ENCODE data around the gene TMEM184B. TPM values are rescaled to one million over a fixed set of nuclear protein-coding genes. Genes with fewer than 3 reads are reported as not detected.

TMEM184B gene
- total and polyA plus RNA-seq, 4 donors = 7.5 to 12.6 (median 9.9) TPM

DNA sequence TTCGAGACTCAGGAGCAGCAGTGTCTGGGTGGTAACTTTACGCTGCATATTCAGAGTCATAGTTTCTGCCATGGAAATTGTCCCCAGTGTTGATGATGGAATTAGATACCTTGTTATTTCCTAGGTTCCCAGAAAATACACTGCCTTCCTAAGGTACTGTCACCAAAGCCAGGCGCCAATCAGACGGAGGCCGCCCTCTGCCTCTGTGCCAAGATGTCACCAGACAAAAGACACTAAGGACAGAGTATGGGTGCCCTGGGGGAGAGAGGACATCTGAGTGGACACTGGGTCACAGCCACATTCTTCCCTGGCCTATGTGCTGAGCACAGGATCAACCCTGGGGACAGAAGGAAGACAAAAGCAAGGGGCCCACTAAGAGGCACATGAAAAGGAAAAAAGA, 102.3 kb downstream of the TMEM184B start:
- no peaks in the 10 kb centered on the region for H3K9me3 ChIP-seq (ENCODE audit: control insufficient read depth in 4 of 4, low read length in 3 of 4)
- no peak for DNase-seq (ENCODE audit: low spot score)
- H3K27ac ChIP-seq (ENCODE audit: low read depth in 1 of 2, low read length in 2 of 2) = no peak overlapping the region
- H3K36me3 ChIP-seq (ENCODE audit: control insufficient read depth in 4 of 4, insufficient read depth in 3 of 4, low read depth in 1 of 4, low read length in 3 of 4) = no peaks in the 10 kb centered on the region
- no peak overlapping the region for H3K9ac ChIP-seq (ENCODE audit: low read depth in 1 of 2, low read length in 2 of 2)
- no peak overlapping the region for H3K4me3 ChIP-seq (ENCODE audit: low read depth in 1 of 3, low read length in 3 of 3)
- WGBS = 97% methylated on average over 5 of the region's 5 CpGs
- no peaks in the 10 kb centered on the region for H3K27me3 ChIP-seq (ENCODE audit: control insufficient read depth in 4 of 4, insufficient read depth in 4 of 4, low read length in 3 of 4)
- peaks cover 8 to 16% (median 12%) of the 10 kb centered on the region in 4 donors for H3K4me1 ChIP-seq (ENCODE audit: control insufficient read depth in 4 of 4, insufficient read depth in 4 of 4, low read length in 3 of 4)
- no peak for TF ChIP-seq FOXA2 (IDR thresholded peaks at IDR 0.05)
- TF ChIP-seq, protein P1, sequence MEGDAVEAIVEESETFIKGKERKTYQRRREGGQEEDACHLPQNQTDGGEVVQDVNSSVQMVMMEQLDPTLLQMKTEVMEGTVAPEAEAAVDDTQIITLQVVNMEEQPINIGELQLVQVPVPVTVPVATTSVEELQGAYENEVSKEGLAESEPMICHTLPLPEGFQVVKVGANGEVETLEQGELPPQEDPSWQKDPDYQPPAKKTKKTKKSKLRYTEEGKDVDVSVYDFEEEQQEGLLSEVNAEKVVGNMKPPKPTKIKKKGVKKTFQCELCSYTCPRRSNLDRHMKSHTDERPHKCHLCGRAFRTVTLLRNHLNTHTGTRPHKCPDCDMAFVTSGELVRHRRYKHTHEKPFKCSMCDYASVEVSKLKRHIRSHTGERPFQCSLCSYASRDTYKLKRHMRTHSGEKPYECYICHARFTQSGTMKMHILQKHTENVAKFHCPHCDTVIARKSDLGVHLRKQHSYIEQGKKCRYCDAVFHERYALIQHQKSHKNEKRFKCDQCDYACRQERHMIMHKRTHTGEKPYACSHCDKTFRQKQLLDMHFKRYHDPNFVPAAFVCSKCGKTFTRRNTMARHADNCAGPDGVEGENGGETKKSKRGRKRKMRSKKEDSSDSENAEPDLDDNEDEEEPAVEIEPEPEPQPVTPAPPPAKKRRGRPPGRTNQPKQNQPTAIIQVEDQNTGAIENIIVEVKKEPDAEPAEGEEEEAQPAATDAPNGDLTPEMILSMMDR (IDR thresholded peaks at IDR 0.05; ENCODE audit: low read depth, low read length, missing input control) = no peak
- TF ChIP-seq RAD21 (IDR thresholded peaks at IDR 0.05) = no peak
- TF ChIP-seq NR2F2 (IDR thresholded peaks at IDR 0.05) = no peak
- TF ChIP-seq EGR1 (IDR thresholded peaks at IDR 0.05; ENCODE audit: low read depth in 2 of 2) = no peak
- TF ChIP-seq GABPA (IDR thresholded peaks at IDR 0.05 in 1 of 2, conservative IDR thresholded peaks at IDR 0.05 in 1 of 2) = no peak
- TF ChIP-seq, protein P2, sequence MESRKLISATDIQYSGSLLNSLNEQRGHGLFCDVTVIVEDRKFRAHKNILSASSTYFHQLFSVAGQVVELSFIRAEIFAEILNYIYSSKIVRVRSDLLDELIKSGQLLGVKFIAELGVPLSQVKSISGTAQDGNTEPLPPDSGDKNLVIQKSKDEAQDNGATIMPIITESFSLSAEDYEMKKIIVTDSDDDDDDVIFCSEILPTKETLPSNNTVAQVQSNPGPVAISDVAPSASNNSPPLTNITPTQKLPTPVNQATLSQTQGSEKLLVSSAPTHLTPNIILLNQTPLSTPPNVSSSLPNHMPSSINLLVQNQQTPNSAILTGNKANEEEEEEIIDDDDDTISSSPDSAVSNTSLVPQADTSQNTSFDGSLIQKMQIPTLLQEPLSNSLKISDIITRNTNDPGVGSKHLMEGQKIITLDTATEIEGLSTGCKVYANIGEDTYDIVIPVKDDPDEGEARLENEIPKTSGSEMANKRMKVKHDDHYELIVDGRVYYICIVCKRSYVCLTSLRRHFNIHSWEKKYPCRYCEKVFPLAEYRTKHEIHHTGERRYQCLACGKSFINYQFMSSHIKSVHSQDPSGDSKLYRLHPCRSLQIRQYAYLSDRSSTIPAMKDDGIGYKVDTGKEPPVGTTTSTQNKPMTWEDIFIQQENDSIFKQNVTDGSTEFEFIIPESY (IDR thresholded peaks at IDR 0.05) = no peak
- no peak for TF ChIP-seq JUND (IDR thresholded peaks at IDR 0.05)
- TF ChIP-seq FOXA1 (IDR thresholded peaks at IDR 0.05) = no peak
- no peak for TF ChIP-seq RXRA (IDR thresholded peaks at IDR 0.05)
- TF ChIP-seq, protein P3, sequence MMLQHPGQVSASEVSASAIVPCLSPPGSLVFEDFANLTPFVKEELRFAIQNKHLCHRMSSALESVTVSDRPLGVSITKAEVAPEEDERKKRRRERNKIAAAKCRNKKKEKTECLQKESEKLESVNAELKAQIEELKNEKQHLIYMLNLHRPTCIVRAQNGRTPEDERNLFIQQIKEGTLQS (IDR thresholded peaks at IDR 0.05) = no peak
- no peak for TF ChIP-seq SP1 (IDR thresholded peaks at IDR 0.05)
- TF ChIP-seq TAF1 (conservative IDR thresholded peaks at IDR 0.05) = no peak
- no peak for TF ChIP-seq HNF4G (IDR thresholded peaks at IDR 0.05)
- TF ChIP-seq YY1 (IDR thresholded peaks at IDR 0.05) = no peak
- TF ChIP-seq, protein P4, sequence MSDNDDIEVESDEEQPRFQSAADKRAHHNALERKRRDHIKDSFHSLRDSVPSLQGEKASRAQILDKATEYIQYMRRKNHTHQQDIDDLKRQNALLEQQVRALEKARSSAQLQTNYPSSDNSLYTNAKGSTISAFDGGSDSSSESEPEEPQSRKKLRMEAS (IDR thresholded peaks at IDR 0.05) = no peak

Small RNAs within 50 kb of the gene (small RNA-seq; reads per million reads assigned to genes)
- gene RF00017 = not detected
- 0.20 reads per million for gene RN7SL704P

Other genes with a start within 250 kb of the TMEM184B start
- 10 to 100 TPM in 1 of 2 donors, 1 to 10 TPM in 1; 5.8 to 25.8 TPM for gene PICK1, start 215.6 kb downstream of the TMEM184B start, total RNA-seq
- 10 to 100 TPM; 10.3 to 15.9 TPM for gene PICK1, start 215.6 kb downstream of the TMEM184B start, polyA plus RNA-seq
- not detected for gene SLC16A8, start 188.8 kb downstream of the TMEM184B start, total RNA-seq
- under 1 TPM in 1 of 2 donors, not detected in 1; 0.10 TPM for gene SLC16A8, start 188.8 kb downstream of the TMEM184B start, polyA plus RNA-seq
- gene BAIAP2L2, start 162.3 kb downstream of the TMEM184B start, total RNA-seq = under 1 TPM in 1 of 2 donors, not detected in 1; 0.33 TPM
- under 1 TPM; 0.44 to 0.46 TPM for gene BAIAP2L2, start 162.3 kb downstream of the TMEM184B start, polyA plus RNA-seq
- 1 to 10 TPM; 7.3 to 9.0 TPM for gene PLA2G6, start 91.2 kb downstream of the TMEM184B start, total RNA-seq
- gene PLA2G6, start 91.2 kb downstream of the TMEM184B start, polyA plus RNA-seq = 1 to 10 TPM; 5.7 to 7.2 TPM
- 1 to 10 TPM; 1.7 to 3.3 TPM for gene MAFF, start 71.0 kb downstream of the TMEM184B start, total RNA-seq
- 1 to 10 TPM; 1.4 to 2.2 TPM for gene MAFF, start 71.0 kb downstream of the TMEM184B start, polyA plus RNA-seq
- gene CSNK1E, start 44.4 kb upstream of the TMEM184B start, total RNA-seq = 10 to 100 TPM; 11.4 to 27.4 TPM
- gene CSNK1E, start 44.4 kb upstream of the TMEM184B start, polyA plus RNA-seq = 10 to 100 TPM in 1 of 2 donors, 1 to 10 TPM in 1; 8.4 to 16.0 TPM
- gene KCNJ4, start 182.2 kb upstream of the TMEM184B start, total RNA-seq = under 1 TPM in 1 of 2 donors, not detected in 1; 0.05 TPM
- not detected for gene KCNJ4, start 182.2 kb upstream of the TMEM184B start, polyA plus RNA-seq
- gene KDELR3, start 195.1 kb upstream of the TMEM184B start, total RNA-seq = 10 to 100 TPM in 1 of 2 donors, 1 to 10 TPM in 1; 8.1 to 12.8 TPM
- gene KDELR3, start 195.1 kb upstream of the TMEM184B start, polyA plus RNA-seq = 10 to 100 TPM in 1 of 2 donors, 1 to 10 TPM in 1; 3.5 to 10.9 TPM
- gene DDX17, start 233.3 kb upstream of the TMEM184B start, total RNA-seq = 100 to 1,000 TPM; 279 to 451 TPM
- gene DDX17, start 233.3 kb upstream of the TMEM184B start, polyA plus RNA-seq = 10 to 100 TPM; 46.3 to 67.3 TPM

All from liver (tissue), 10 donors.